ENCODE data around the gene ZNF275.

DNA sequence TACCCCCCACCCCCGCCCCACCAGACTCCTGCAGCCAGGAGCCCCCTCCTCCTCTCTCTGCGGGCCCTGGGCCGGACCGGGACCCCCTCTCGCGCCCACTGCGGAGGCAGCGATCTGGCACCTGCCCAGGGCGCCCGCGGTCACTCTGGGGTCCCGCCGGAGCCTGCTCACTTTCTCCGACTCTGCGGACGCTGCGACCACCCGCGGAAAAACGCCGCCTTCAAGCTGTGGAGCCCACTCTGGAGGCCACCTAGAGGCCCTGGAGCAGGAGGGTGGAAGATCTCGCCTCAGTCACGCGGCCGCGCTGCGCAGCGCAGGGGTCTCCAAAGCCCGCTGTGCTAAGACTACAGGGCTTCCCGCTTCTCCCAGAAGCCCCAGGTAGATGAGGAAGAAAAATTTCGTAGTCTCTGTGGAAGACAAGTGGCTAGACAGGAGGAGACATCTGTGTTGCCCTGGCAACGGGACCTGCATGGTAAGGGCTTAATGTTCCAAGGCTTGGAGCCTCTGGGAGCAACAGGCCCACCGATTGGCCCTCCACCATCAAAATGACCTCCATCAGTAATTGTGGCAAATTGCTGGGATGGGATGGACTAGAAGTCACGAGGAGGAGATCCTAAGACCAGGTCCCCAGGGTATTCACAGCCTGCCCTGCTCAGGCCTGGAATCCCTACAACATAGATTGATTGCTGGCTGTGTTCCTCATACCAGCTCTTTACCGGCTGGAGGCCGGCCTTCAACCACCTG is 12.4 kb upstream of the ZNF275 start, which contains the start of gene PNMA6F:
- TF ChIP-seq, protein P1, sequence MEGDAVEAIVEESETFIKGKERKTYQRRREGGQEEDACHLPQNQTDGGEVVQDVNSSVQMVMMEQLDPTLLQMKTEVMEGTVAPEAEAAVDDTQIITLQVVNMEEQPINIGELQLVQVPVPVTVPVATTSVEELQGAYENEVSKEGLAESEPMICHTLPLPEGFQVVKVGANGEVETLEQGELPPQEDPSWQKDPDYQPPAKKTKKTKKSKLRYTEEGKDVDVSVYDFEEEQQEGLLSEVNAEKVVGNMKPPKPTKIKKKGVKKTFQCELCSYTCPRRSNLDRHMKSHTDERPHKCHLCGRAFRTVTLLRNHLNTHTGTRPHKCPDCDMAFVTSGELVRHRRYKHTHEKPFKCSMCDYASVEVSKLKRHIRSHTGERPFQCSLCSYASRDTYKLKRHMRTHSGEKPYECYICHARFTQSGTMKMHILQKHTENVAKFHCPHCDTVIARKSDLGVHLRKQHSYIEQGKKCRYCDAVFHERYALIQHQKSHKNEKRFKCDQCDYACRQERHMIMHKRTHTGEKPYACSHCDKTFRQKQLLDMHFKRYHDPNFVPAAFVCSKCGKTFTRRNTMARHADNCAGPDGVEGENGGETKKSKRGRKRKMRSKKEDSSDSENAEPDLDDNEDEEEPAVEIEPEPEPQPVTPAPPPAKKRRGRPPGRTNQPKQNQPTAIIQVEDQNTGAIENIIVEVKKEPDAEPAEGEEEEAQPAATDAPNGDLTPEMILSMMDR (IDR thresholded peaks at IDR 0.05; ENCODE audit: insufficient read depth, low read length, poor library complexity, severe bottlenecking) = no peak
- no peak for TF ChIP-seq EZH2phosphoT487 (conservative IDR thresholded peaks at IDR 0.05; ENCODE audit: low read length)

Measured in SU-DHL-6 (cell line).